Germinal center (tissue), 1 donor: Measurements from ENCODE around the gene SLC2A9.

Source experiments
- DNase-seq: peaks from one replicate; pipeline ENCODE4 v3.0.0; 2012; ENCODE audit warnings: mixed read lengths, low spot score

The SLC2A9 gene

DNA sequence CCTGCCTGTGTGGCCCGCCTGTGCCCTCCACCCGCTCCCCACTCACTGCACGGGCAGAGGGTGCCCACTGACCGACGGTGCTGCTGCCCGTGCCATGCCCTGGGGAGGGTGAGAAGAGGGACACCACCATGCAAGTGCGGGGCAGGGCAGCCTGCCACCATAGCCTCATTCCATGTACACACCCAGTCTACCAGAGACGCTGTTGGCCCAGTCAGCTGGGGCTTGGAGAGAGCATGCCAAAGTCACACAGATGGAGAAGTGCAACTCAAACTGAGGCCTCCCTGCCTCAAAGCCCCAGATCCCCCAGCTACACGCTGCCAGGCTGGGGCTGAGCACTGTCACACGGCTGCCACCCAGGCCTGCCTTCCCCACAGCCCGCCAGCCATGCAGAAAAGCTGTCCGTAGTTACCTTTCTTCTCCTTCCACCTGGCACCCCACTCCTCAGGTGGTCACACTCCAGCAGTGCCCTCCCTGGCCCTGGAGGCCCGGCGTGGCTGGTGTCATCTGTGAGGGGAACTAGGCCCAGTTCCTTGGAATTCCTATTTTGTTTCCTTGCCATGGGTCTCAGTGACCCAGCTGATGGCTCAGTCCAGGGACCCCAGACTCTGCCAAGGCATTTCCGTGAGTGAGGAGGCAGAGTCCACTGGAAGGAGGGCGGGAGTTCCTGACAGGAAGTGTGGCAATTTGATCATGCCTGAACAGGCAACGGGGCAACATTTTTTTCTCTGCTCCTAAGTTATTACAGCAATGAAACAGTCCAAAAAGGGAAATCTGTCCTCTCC is at the start of gene SLC2A9:
Gene SLC2A9, minus strand, starts transcription at position 627 of the 782 bp plus-strand sequence. Its CDS starts 68 bp downstream, at position 559.
- DNase-seq: no peak

DNA sequence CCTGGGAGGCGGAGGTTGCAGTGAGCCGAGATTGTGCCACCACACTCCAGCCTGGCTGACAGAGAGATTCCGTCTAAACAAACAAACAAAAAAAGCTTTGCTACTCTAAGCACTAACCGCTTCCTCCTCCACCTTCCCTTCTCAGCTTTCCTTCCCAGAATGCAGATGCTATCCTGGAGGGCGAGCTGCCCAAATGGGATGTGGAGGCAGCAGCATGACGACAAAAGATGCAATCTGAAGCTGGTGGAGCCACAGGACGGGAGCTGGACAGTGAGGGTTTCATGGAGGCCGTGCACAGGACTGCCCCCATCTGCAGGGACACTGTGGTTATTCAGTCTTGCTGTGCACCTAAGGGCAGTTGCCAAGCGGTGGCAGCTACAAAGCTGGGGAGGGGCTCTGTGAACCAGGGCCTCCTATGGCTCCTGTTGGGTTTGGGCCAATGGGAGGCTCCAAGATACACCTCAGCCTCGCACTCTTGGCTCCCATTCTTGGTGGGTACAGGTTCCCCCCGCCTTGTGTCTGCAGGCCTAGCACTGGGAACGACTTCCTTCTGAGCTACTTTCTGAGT is 47.9 kb upstream of the SLC2A9 start:
- no peak for DNase-seq

DNA sequence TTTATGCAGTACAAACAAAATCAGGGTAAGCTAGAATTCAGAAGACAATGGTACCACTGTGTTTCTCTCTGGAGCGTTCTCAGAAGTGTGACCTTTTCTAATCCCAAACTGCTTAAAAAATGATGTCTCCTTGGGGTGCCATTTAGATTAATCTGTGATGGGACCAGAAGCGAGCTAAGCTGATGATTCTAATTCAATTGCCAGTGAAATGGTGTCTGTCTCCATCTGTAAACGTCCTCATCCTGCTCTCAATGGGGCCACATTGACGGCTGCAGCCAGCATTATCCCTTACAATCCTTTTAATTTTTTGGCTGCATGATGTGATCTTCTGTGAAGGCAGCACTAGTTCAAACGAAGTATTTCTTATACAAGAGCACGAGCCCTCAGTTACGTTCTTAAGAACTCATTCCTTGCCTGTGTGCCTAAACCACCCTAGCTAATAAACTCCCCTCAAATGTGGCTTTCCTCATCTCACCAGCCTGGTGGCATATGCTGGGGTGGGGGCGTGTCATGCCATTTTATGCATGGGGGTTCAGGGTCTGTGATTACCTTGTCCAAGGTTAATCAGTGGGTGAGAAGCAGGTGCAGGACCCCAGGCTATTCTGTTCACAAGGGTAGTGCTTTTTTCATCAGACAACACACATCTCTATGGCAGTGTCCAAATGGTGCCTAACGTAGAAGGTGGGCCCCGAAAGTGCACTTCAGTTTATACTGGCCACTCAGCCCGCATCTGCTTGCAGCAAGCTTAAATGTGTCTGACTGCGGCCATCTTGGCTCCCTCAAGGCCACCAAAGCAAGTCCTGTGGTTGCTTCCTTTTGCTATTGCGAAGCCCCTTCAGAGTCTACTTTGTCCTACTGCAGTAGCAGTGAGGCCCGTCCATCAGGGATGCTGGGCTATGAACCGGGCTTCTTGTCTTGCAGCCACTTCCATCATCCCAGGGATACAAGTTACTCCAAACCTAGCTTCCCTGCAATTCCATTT is 45.7 kb upstream of the SLC2A9 start:
- no peak for DNase-seq

DNA sequence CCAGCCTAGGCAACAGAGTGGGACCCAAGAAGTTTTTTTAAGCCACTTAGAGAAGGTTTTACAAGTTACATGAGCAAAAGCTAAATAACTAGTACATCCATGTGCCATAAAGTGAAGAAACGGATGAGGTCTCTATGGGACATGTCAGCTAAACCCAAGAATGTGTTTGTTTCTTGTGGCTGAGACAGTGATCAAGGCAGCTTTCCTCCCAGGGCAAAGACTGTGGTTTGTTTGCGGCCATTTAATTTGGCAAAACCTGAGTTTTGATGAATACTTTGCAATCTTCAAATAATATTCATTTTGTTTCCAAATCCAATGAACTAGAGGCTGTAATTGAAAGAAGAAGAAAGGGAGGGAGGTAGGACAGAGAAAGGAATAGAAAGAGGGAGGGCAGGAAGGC is 44.9 kb upstream of the SLC2A9 start:
- DNase-seq: no peak

DNA sequence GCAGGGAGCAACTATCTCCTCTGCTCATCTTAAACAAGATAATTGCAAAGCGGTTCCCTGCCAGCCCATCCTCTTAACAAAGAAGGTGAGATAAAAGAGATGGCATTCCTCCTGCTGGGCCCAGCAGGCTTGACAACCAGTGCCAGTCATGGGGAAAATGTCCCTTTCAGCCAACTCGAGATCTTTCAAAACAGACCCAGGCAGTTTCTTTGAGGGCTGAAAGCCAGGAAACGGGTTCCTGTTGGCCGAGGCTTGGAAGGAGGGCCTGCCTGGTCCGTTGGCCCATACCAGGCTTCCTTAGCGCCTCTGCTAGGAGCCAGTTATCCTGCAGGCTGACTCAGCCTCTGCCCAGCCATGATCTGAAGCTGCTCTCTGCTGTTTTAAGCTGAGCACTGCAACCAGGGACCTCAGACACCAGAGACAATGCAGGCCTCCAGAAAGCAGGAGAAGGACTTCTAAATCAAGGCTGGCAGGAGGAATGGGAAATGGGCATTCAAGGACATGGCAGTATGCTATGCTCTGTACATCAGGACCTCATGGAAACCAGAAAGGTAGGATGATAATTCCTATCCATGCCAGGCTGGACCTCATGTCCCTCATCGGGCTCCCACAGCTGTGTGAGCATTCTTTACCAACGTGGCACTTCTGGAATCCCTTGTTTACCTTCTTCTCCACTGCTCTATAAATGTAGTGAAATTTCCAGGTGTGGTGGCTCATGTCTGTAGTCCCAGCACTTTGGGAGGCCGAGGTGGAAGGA is 42.4 kb upstream of the SLC2A9 start:
- no peak for DNase-seq

DNA sequence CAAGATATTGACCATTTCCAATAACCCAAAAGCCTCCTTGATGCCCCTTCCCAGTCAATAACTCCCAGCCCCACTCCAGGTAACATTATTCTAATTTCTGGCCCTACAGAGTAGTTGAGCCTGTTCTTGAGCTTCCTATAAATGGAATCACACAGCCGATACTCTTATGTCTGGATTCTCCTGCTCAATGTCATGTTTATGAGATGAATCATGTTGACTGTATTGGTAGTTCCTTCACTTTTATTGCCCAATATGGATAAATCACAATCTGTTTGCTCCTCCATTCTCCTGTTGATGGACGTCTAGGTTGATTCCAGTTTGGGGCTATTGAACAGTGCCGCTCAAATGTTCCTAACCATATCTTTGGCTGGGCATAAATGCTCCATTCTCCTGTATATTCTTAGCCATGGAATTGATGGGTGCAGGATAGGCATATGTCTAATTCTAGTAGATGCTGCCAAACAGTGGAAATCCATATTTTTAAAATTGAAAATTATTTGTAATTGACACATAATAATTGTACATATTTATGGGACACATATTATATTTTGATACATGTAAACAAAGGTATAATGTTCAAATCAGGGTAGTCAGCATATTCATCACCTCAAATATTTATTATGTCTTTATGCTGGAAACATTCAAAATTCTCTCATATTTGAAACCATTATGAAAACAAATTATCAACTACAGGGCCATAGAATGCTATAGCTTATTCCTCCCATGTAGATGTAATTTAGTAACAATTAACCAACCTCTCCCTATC is 40.5 kb upstream of the SLC2A9 start:
- DNase-seq: no peak

DNA sequence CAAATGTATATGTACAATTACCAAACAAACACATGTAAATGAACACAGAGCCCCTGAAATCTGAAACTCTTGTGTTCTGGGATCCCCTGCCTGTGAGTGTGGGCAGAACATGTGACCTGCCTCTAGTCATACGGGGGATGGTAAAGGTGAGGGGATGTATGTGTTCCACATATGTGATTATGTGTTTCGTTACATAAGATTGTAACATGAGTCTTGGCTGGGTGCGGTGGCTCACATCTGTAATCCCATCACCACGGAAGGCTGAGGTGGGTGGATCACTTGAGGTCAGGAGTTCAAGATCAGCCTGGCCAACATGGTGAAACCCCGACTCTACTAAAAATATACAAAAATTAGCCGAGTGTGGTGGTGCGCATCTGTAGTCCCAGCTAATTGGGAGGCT is 37.1 kb upstream of the SLC2A9 start:
- no peak for DNase-seq

DNA sequence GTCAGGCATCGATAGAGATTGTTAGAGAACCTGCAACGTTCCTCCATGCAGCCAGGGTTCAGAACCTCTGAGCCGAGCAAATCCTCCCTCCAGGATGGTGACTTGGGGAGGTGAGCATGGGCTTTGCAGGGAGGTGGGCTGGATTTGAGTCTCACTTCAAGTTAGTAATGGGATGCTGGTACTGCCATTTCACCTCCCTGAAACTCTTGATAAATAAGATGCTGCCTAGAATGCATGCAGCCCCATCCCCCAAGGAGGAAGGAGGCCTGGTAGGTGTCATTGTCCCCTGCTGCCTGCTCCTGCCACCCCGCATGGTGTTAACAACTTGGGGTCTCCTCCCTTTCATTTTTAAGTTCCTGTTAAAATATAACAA is 35.7 kb upstream of the SLC2A9 start:
- DNase-seq: no peak

DNA sequence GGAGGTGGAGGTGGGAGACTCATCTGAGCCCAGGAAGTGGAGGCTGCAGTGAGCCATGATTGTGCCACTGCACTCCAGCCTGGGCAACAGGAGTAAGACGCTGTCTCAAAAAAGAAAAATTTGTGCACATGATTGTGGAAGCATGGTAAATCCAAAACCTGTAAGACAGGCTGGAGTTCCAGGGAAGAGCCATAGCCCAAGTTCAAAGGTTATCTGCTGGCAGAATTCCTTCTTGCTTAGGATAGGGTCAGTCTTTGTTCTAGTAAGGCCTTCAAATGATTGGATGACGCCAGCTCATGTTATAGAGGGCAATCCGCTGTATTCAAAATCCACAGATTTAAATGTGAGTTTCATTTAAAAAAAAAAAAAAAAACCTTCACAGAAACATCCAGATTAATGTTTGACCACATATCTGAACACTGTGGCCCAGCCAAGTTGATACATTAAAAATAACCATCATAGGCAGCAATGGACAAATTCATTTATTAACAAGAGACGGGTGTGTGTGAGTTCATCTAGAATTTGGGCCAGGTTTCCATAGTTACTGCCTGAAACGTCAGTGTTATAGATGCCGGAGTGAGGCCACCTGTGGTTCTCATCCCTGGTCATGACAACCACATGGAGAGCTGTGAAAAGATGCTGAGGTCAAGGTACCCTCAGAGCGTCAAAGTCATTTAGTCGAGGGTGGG is 35.2 kb upstream of the SLC2A9 start:
- no peak for DNase-seq

DNA sequence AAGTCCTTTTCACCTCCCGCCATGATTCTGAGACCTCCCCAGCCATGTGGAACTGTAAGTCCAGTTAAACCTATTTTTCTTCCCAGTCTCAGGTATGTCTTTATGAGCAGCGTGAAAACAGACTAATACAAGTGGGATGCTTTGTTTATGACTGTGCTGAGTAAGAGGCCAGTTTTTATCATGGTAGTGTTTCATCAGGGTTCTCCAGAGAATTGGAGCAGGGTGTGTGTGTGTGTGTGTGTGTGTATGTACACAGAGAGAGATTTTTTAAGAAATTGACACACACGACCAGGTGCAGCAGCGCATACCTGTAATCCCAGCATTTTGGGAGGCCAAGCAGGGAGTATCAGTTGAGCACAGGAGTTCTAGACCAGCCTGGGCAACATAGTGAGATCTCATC is 34.6 kb upstream of the SLC2A9 start:
- no peak for DNase-seq

DNA sequence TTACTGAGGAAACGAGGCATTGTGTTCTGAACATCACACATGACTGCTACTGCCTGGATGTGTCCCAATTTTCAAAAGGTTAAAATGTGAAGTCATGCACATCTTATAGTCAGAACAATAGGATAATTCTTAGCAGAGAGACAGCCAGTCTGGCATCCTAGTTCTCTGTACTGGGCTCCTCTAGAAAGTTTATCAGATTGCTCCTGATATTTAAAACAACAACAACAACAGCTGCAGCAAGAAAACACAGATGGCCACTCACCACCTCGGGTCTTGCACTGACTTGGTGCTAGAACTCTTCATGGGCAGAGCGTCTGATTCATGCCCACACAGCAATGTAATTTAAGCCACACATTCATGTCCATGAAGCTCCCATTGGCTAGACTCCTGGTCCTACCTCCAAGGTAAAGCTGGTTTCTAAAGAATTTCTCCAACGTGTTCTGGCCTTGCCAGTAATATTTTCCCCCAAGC is 33.3 kb upstream of the SLC2A9 start:
- no peak for DNase-seq

DNA sequence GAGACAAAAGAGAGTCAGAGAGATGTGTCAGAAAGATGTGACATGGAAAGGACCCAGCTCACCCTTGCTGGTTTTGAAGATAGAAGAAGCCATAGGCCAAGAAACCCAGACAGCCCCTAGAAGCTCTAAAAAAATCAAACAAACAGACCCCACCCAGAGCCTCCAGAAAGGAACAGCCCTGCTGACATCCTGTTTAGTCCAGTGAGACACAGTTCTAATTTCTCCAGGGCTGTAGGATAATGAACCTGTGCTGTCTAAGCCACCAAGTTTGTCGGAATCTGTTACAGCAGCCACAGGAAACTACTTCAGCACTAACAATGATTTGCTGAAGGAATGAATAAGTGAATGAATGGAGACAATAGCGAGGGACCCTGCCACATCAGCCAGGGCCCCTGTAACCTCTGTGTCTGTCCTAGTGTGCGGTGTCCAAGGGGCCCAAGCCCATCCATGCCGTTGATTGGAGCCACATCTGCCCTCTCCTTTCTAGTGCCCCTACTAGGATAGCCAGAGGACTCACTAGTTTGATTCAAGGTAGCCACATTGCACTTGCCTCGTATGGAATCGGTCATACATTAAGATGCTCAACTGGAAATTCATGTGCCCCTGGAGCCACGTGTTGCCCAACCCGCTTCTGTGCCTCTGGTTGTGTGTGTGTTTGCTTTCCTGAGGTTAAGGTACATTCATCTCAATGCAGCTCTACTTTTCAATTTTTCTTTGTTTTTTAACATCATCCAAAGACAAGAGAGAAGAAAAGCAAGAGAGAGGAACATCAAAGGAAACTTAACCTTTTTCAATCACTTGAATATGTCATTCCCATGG is 32.5 kb upstream of the SLC2A9 start:
- no peak for DNase-seq

DNA sequence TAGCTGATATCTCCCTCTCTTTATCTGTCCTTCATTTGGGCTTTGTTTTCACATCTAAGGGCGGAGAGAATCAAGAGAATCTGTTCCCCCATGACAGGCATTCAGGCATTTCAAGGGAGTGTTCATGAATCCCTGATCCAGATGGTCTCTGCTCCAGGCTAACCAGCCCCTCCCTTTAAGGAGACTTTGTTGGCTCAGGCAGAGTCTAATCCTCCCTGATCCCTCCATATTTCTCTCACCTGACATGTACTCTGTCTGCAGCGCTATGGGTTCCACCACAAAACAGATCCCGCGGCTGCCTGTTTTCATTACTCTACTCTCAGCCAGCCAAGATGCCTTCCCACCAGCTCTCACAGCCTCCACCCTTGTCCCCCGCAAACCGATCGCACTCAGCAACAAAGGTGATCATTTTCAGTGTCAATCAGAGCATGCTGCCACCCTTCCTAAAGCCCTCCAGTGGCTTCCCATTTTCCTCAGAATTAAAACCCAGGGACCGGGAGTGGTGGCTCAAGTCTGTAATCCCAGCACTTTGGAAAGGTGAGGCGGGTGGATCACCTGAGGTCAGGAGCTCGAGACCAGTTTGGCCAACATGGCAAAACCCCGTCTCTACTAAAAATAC is 30.3 kb upstream of the SLC2A9 start:
- DNase-seq: no peak

DNA sequence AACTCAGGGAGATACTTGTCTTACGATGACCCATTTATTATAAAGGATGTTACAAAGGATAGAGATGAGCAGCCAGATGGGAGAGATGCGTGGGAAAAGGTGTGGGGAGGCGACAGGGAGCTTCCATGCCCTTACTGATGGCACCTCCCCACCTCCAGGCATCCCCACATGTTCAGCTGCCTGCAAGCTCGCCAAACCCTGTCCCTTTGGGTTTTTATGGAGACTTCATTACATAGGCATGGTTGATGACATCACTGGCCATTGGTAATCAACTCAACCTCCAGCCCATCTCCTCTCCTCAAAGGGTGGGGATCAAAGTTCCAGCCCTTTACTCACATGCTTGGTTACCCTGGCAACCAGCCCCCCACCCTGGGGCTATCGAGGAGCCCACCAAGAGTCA is 29.4 kb upstream of the SLC2A9 start:
- DNase-seq: no peak

DNA sequence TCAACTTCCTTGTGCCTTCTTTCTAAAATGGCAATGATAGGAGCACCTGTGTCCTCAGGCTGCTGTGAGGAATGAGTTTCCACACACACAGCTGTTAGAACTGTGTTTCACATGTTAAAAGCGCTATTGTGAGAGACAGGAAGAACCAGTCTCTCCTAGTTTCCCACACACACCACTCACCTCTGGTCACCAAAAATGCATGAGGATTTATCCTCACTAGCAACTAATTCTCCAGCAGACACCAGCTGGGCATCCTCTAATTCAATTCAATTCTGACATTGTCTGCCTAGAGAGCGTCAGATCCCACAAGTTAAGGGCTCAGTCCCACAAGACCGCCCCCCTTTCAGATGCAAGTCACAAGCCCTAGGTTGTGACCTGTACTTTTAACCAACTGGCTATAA is 29.0 kb upstream of the SLC2A9 start:
- DNase-seq: no peak

DNA sequence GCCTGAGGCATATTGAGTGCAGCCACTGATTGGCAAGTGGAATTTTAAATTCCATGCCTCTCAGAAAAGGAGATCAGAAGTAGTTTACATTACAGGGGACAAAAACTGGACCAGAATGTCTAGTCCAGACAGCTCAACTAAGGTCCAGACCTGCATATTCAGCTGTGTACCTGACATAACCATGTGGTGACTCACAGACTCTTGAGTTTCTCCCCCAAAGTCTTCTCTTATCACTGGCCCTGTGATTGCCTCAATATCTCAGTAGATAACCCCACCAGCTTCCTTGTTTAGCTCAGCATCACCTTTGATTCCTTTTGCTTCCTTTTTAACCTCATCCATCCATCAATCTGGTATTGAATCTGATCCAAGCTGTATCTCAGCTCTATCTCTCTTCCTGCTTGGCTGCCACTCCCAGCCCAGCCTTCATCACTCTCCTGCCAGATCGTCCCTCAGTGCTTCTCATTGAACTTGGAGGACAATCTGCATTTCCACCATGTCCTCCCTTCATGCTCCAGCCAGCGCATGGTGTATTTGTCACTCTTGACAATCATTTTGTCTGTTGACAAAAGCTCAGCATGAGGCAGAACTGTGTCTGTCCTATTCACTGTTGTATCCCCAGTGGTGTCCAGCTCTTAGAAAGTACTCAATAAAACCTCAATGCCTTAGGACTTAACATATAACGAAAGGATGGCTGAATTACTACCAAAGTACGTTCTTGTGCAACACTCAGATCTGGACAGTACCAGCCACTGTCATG is 27.8 kb upstream of the SLC2A9 start:
- DNase-seq: no peak

DNA sequence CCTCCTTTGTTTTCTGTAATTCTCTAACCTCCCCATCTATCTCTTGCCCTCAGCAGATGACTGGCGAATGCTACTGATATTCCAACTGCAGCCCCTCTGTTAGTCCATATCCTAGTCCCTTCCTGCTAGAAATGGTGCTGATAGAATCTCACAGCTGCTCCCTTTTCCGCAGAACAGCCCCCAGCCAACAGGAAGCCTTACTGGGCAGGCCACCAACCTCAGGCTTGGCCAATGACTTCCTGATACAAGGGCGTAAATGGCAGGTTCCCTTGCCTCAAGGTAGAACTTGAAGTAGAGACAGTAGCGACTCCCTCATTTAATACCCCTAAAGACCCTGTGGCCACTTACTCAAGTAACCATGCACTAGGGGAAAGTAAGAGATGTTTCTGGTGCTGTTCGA is 26.7 kb upstream of the SLC2A9 start:
- DNase-seq: no peak

DNA sequence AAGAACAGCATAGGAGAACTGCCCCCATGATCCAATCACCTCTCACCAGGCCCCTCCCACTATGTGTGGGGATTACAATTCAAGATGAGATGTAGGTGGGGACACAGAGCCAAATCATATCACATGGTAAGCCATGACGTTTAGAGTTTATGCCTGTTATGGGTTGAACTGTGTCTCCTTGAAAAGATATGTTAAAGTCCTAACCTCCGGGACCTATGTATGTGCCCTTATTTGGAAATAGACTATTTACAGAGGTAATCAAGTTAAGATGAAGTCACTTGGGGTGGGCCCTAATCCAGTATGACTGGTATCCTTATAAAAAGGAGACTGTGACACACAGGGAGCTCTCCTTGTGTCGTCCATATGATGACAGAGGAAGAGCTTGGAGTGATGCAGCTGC is 25.2 kb upstream of the SLC2A9 start:
- DNase-seq: no peak

DNA sequence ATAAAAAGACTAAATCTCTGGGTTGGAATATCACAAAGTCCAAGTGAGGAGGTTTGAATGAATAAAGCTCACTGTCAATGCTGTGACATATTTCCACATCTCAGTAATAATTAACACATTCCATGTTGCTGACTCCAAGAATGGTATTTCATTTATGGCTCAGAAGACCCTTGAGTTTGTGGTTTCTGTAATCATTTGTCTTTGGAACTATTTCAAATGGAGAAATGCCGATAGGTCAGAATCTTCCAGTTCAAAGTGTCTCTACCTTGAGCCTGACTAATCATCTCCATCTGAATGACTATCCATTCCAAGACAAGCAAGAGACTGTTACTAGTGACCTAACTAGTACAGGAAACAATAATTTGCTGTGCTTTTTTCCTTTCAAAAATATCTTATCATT is 24.2 kb upstream of the SLC2A9 start:
- DNase-seq: no peak
